AG09309 (cell line): ENCODE data around the gene SLC15A3.

Experiments used
- DNase-seq: peaks from one replicate; pipeline ENCODE4 v3.0.0-alpha.2; 2010; ENCODE audit warnings: low read depth
- H3K4me3 ChIP-seq: 2 replicates; pipeline ENCODE4 v1.5.1; 2011; ENCODE audit warnings: mild to moderate bottlenecking, low read depth, low read length, moderate library complexity; ENCODE audit not compliant: control insufficient read depth
- CTCF ChIP-seq: IDR thresholded peaks from 2 replicates; pipeline ENCODE4 v1.5.1; 2011; ENCODE audit warnings: mild to moderate bottlenecking, low read depth, low read length, inconsistent platforms; ENCODE audit not compliant: insufficient read depth, control insufficient read depth; ENCODE audit errors: missing control alignments

SLC15A3 gene

GRCh38 chr11:60919956-60920355 is 32.0 kb downstream of the SLC15A3 start:
- no peak for DNase-seq
- no peak for TF ChIP-seq CTCF
- no peak overlapping the region for H3K4me3 ChIP-seq

- no peak for TF ChIP-seq CTCF
- no peak for DNase-seq
Observed at GRCh38 chr11:60919320-60919719, 32.7 kb downstream of the SLC15A3 start.

GRCh38 chr11:60918939-60919265 is 33.1 kb downstream of the SLC15A3 start:
- no peak overlapping the region for H3K4me3 ChIP-seq
- DNase-seq: no peak

More at GRCh38 chr11:60919320-60919719, 32.7 kb downstream of the SLC15A3 start:
- no peak overlapping the region for H3K4me3 ChIP-seq

GRCh38 chr11:60918251-60918938 is 33.6 kb downstream of the SLC15A3 start:
- no peak overlapping the region for H3K4me3 ChIP-seq
- DNase-seq: no peak
- TF ChIP-seq CTCF: no peak

More at GRCh38 chr11:60918939-60919265, 33.1 kb downstream of the SLC15A3 start:
- no peak for TF ChIP-seq CTCF

- no peak for DNase-seq
- H3K4me3 ChIP-seq: no peak overlapping the region
- TF ChIP-seq CTCF: no peak
Observed at GRCh38 chr11:60917267-60917666, 34.7 kb downstream of the SLC15A3 start.

- no peak for TF ChIP-seq CTCF
- no peak for DNase-seq
- no peak overlapping the region for H3K4me3 ChIP-seq
Observed at GRCh38 chr11:60916669-60917206, 35.2 kb downstream of the SLC15A3 start.
